HepG2 (cell line): ENCODE data around the gene UHMK1. TPM values are rescaled to one million over a fixed set of nuclear protein-coding genes. Genes with fewer than 3 reads are reported as not detected.
A peak's percentile ranks its signal among the peaks of the same experiment; 100 is the strongest.

Experiments used
- ATF6 ChIP-seq: sonication (generic); formaldehyde crosslinking; conservative IDR thresholded peaks from 2 replicates; pipeline ENCODE4 v1.4.0; 2020; ENCODE audit warnings: missing genetic modification reagents
- CBFB ChIP-seq: sonication (generic); formaldehyde crosslinking; IDR thresholded peaks from 2 replicates; pipeline ENCODE4 v1.4.0; 2020; ENCODE audit warnings: missing genetic modification reagents
- CREBL2 ChIP-seq: sonication (generic); formaldehyde crosslinking; IDR thresholded peaks from 2 replicates; pipeline ENCODE4 v1.8.1; 2023; ENCODE audit warnings: missing genetic modification reagents, mild to moderate bottlenecking, borderline replicate concordance
- E2F5 ChIP-seq: sonication (generic); formaldehyde crosslinking; conservative IDR thresholded peaks from 2 replicates; pipeline ENCODE4 v1.4.0; 2020; ENCODE audit warnings: missing genetic modification reagents
- ETV6 ChIP-seq: sonication (generic); formaldehyde crosslinking; conservative IDR thresholded peaks from 2 replicates; pipeline ENCODE4 v1.4.0; 2020; ENCODE audit warnings: missing genetic modification reagents
- GMEB1 ChIP-seq: sonication (generic); formaldehyde crosslinking; IDR thresholded peaks from 2 replicates; pipeline ENCODE4 v1.5.1; 2020; ENCODE audit warnings: missing genetic modification reagents, mild to moderate bottlenecking, borderline replicate concordance
- HES4 ChIP-seq: sonication (generic); formaldehyde crosslinking; IDR thresholded peaks from 2 replicates; pipeline ENCODE4 v1.9.0; 2021; ENCODE audit warnings: mild to moderate bottlenecking, missing genetic modification reagents, borderline replicate concordance
- HMGXB4 ChIP-seq, 2 experiments: sonication (generic) in 1 of 2; formaldehyde crosslinking in 1 of 2; IDR thresholded peaks; 2 replicates each; pipeline versions ENCODE4 v1.4.0 to v1.6.1; 2018 to 2020; ENCODE audit warnings: missing genetic modification reagents in 2 of 2, borderline replicate concordance in 1 of 2, low read depth in 1 of 2, mild to moderate bottlenecking in 1 of 2, missing biosample characterization in 1 of 2
- HOXD1 ChIP-seq: sonication (generic); formaldehyde crosslinking; IDR thresholded peaks from 2 replicates; pipeline ENCODE4 v1.5.0; 2020; ENCODE audit warnings: missing genetic modification reagents
- KDM6A ChIP-seq: IDR thresholded peaks from 2 replicates; pipeline ENCODE4 v1.6.1; 2016; ENCODE audit warnings: low read depth
- MIXL1 ChIP-seq: IDR thresholded peaks from 2 replicates; pipeline ENCODE4 v1.6.1; 2016
- MNT ChIP-seq: fragments of 450-650 bp; IDR thresholded peaks from 2 replicates; pipeline ENCODE4 v1.6.1; 2016
- MYNN ChIP-seq: sonication (generic); formaldehyde crosslinking; IDR thresholded peaks from 2 replicates; pipeline ENCODE4 v1.4.0; 2020; ENCODE audit warnings: mild to moderate bottlenecking, low read depth, missing genetic modification reagents
- REL ChIP-seq: sonication (generic); formaldehyde crosslinking; conservative IDR thresholded peaks from 2 replicates; pipeline ENCODE4 v1.8.0; 2022; ENCODE audit warnings: mild to moderate bottlenecking, missing genetic modification reagents, moderate library complexity
- YEATS4 ChIP-seq: sonication (generic); formaldehyde crosslinking; IDR thresholded peaks from 2 replicates; pipeline ENCODE4 v1.4.0; 2020; ENCODE audit warnings: missing genetic modification reagents, borderline replicate concordance
- ZBTB25 ChIP-seq: IDR thresholded peaks from 2 replicates; pipeline ENCODE4 v1.6.1; 2018; ENCODE audit warnings: missing genetic modification reagents
- ZNF205 ChIP-seq: IDR thresholded peaks from 2 replicates; pipeline ENCODE4 v1.6.1; 2018; ENCODE audit warnings: missing biosample characterization, missing genetic modification reagents
- ZNF572 ChIP-seq: sonication (generic); formaldehyde crosslinking; IDR thresholded peaks from 2 replicates; pipeline ENCODE4 v1.5.1; 2020; ENCODE audit warnings: mild to moderate bottlenecking, missing genetic modification reagents
- ZZZ3 ChIP-seq: sonication (generic); formaldehyde crosslinking; IDR thresholded peaks from 2 replicates; pipeline ENCODE4 v1.4.0; 2020; ENCODE audit warnings: missing genetic modification reagents, mild to moderate bottlenecking, borderline replicate concordance
- polyA plus RNA-seq, 8 experiments: library from polyadenylated mRNA; depleted of rRNA in 3 of 8; stranded (reverse) in 7 of 8; unstranded in 1 of 8; fragments of >200 nt; fragmentation: Illumina TruSeq in 4 of 8; extraction: Trizol in 4 of 8; gene quantifications; 2 replicates each; pipeline versions ENCODE4 v1.2.1 to v1.2.3, GENCODE V29; 2011 to 2016; ENCODE audit warnings: low read depth in 4 of 8, missing spikeins in 1 of 8, mixed read lengths in 1 of 8; ENCODE audit not compliant: insufficient read depth in 1 of 8
- total RNA-seq, 5 experiments: library from RNA; depleted of rRNA; stranded (reverse); fragments of >200 nt; fragmentation: Illumina TruSeq; extraction: Trizol; gene quantifications; 2 replicates each; pipeline ENCODE4 v1.2.3, GENCODE V29; 2016; ENCODE audit warnings: low read depth in 1 of 5

Gene UHMK1
- total and polyA plus RNA-seq, 2 of the 13 experiments (the other 11 are each of a cell fraction or from before 2014, with no cell fraction given) = 12.9 to 20.0 TPM

GRCh38 chr1:162561616-162562469 is 64.2 kb downstream of the UHMK1 start, which contains the start of gene UAP1 (continued):
- TF ChIP-seq ATF6 (CRISPR knock-in tag) (0 out of 2 replicates have a peak, but pooled peaks have one; percentile 10), E2F5 (CRISPR knock-in tag) (0 out of 2 replicates have a peak, but pooled peaks have one; percentile 20), ZZZ3 (CRISPR knock-in tag) (no peak), YEATS4 (peak; percentile 75; the same call in 1 of the 2 replicates), ETV6 (no peak; the same call in 1 of the 2 replicates), MIXL1 (CRISPR knock-in tag) (no peak), REL (CRISPR knock-in tag) (peak; percentile 86; the same call in 1 of the 2 replicates), MYNN (CRISPR knock-in tag) (no peak), KDM6A (CRISPR knock-in tag) (no peak), CREBL2 (CRISPR knock-in tag) (no peak), ZNF572 (no peak), CBFB (CRISPR knock-in tag) (peak; percentile 27; the same call in 1 of the 2 replicates), GMEB1 (CRISPR knock-in tag) (no peak; the same call in 1 of the 2 replicates), ZNF205 (CRISPR knock-in tag) (0 out of 2 replicates have a peak, but pooled peaks have one; percentile 3), MNT (no peak), HMGXB4 (CRISPR knock-in tag; IDR thresholded peaks at IDR 0.05; ENCODE audit: borderline replicate concordance in 1 of 2, low read depth in 1 of 2) (peak; percentile 16 to 77; a peak in 3 of 4 replicates), HES4 (peak; percentile 91), ZBTB25 (CRISPR knock-in tag) (no peak), HOXD1 (CRISPR knock-in tag) (no peak; the same call in 1 of the 2 replicates)
